Brain microvascular endothelial cell (primary cell): ENCODE results near the gene CELF5.
"Not testable (repeated sequence)": the region's sequence is repeated elsewhere in the genome, so short reads cannot be mapped to it uniquely, and the experiment has no call there.

Source experiments
- DNase-seq: peaks from one replicate; pipeline ENCODE4 v3.0.0-alpha.2; 2020
- H3K27ac ChIP-seq: fragments of 250-450 bp; sonication (Bioruptor Pico); 2 replicates; pipeline ENCODE4 v1.5.1; 2020; ENCODE audit warnings: mild to moderate bottlenecking, moderate library complexity
- H3K27me3 ChIP-seq: fragments of 250-450 bp; sonication (Bioruptor Pico); replicated peaks from 2 replicates; pipeline ENCODE4 v1.5.1; 2020; ENCODE audit warnings: mild to moderate bottlenecking
- H3K36me3 ChIP-seq: fragments of 250-450 bp; sonication (Bioruptor Pico); replicated peaks from 2 replicates; pipeline ENCODE4 v1.5.1; 2020; ENCODE audit warnings: mild to moderate bottlenecking
- H3K4me3 ChIP-seq: 2 replicates; pipeline ENCODE4 v1.5.1; 2011; ENCODE audit warnings: low read depth, mild to moderate bottlenecking, control low read depth, low read length, moderate library complexity
- in situ Hi-C: cut with HindIII; loops from 2 replicates; pipeline ENCODE4 v1.10.0; 2017; ENCODE audit warnings: low sequenced_read_pairs, low pct_ligation_motif_present
- TF ChIP-seq, protein P1 (sequence below): IDR thresholded peaks from 2 replicates; pipeline ENCODE4 v1.5.1; 2011; ENCODE audit warnings: low read depth, mild to moderate bottlenecking, moderate library complexity, low read length, control low read depth, inconsistent platforms; ENCODE audit errors: missing control alignments

CELF5 gene

DNA sequence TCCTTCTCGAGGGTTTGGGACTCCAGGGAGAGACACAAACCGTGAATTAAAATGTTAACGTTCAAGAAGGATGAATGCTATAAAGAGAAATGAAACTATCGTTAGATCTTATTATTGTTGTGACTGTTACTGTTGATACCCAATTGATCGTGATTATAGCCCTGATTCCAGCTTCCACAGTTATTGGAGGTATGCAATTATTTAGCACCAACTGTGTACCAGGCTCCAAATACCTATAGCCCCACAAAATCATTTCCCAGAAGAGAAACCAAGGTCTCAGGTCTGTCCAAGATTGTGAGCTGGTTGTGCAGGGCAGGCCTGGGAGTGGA is 111.9 kb downstream of the CELF5 start:
- H3K27ac ChIP-seq = no peak overlapping the region
- in situ Hi-C loops = no loop called here
- TF ChIP-seq, protein P1, sequence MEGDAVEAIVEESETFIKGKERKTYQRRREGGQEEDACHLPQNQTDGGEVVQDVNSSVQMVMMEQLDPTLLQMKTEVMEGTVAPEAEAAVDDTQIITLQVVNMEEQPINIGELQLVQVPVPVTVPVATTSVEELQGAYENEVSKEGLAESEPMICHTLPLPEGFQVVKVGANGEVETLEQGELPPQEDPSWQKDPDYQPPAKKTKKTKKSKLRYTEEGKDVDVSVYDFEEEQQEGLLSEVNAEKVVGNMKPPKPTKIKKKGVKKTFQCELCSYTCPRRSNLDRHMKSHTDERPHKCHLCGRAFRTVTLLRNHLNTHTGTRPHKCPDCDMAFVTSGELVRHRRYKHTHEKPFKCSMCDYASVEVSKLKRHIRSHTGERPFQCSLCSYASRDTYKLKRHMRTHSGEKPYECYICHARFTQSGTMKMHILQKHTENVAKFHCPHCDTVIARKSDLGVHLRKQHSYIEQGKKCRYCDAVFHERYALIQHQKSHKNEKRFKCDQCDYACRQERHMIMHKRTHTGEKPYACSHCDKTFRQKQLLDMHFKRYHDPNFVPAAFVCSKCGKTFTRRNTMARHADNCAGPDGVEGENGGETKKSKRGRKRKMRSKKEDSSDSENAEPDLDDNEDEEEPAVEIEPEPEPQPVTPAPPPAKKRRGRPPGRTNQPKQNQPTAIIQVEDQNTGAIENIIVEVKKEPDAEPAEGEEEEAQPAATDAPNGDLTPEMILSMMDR = no peak
- H3K4me3 ChIP-seq = no peak overlapping the region
- no peak for DNase-seq
- no peaks in the 10 kb centered on the region for H3K36me3 ChIP-seq
- H3K27me3 ChIP-seq = no peaks in the 10 kb centered on the region

DNA sequence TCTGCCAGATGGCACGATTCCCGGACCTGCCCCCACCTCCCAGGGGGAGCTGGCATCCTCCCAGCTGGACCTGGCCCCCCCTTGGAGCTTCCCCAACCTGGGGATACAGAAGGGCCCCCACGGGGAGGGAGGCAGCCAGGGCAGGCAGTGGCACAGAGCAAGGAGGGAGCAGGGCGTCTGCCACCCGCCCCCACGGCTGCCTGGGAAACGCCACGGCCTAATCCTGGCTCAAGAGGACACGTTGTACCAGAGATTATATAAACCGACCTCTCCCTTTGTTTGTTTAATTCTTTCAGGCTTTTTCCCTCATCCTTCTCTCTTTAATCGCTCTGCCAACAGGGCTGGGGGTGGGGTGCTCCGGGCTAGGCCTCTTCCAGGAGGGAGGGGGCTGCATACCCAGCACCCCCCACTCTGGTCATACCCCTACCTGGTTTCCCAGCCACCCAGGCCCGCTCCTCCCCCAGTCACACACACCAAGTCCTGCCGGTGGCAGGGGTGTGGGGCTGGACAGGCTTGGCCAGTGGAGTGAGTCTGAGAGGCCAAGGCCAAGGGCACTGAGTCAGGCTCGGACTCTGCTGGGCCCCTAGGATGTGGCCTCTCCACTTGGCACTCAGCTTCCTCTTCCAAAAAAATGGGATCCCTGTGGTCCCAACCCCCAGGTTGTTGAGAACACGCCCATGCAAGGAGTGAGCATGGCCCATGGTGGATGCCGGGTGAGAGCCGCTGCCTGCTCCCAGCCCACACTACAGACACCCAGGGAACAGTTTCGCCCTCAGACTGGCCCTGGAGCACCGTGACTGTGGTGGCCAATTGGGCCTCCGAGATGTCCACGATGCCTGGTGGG is 112.4 kb downstream of the CELF5 start:
- in situ Hi-C loops = no loop called here
- H3K36me3 ChIP-seq = no peaks in the 10 kb centered on the region
- DNase-seq = no peak
- no peak overlapping the region for H3K27ac ChIP-seq
- no peaks in the 10 kb centered on the region for H3K27me3 ChIP-seq
- no peak overlapping the region for H3K4me3 ChIP-seq
- TF ChIP-seq, protein P1 = no peak

DNA sequence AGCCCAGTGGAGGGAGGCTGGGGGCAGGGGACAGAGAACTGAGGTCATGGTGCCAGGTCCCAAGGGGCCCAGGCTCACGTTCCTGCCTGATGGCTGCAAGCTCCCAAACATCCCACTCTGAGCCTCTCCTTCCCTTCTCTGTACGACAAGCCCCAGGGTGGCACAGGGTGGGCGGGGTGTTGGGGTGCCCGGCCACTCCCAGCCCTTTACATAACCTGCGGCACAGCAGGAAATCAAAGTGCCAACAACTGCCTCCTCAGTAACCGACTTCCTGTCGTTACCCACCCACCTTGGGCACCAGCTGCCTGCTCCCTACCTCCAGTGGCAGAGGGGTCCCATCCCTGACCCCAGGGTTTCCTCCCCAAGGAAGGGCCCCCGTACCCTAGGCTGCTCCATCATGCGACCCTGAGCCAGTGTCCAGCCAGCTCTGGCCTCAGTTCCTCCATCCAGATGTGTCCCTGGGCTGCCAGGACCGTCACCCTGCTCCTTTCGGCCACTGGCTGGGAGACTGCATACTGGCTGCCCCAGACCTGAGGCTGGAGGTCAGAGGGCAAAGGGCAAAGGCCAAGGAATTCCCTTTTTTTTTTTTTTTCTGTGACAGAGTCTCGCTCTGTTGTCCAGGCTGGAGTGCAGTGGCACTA is 114.2 kb downstream of the CELF5 start:
- TF ChIP-seq, protein P1 = no peak
- no peak for DNase-seq
- Histone ChIP-seq H3K4me3 (no peak overlapping the region), H3K27ac (no peak overlapping the region), H3K27me3 (no peaks in the 10 kb centered on the region), H3K36me3 (no peaks in the 10 kb centered on the region)
- in situ Hi-C loops = no loop called here

DNA sequence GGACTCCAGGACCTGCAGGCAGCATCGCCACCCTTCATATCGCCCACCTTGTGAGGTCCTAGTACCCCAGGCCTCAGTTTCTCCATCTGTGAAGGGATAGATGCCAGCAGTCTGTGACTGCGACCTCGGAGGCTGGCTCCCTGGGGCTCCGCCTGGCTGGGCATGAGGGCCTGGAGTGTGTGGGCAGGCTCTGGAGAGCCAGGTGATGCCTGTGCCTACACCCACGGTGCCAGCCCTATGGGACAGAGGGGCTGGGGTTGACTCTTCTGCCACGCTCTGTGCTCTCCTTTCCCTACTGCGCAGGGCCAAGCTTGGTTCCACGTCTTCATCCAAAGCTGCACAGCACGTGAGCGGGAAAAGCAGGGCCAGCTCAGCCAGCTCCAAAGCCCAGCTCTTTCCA is 115.9 kb downstream of the CELF5 start:
- in situ Hi-C loops = no loop called here
- TF ChIP-seq, protein P1 = no peak
- no peak for DNase-seq
- H3K27ac ChIP-seq = no peak overlapping the region
- no peaks in the 10 kb centered on the region for H3K27me3 ChIP-seq
- no peak overlapping the region for H3K4me3 ChIP-seq
- no peaks in the 10 kb centered on the region for H3K36me3 ChIP-seq

DNA sequence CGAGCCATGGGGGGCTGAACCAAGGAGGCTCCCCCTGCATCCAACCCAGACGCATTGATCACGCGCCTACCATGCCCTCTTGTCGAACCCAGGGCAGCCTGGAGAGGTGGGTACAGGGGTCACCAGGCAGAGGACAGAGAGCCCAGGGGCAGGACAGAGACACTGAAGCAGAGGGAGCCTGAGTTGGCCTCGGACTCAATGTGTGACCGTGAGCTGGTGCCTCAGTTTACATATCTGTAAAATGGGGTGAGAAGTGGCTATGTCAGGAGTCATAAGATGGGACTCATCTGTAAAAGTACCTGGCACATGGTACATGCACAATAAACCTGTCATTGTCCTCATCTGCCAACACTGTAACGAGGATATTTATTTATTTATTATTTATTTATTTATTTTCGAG is 117.8 kb downstream of the CELF5 start:
- TF ChIP-seq, protein P1 = no peak
- in situ Hi-C loops = no loop called here
- H3K4me3 ChIP-seq = no peak overlapping the region

DNA sequence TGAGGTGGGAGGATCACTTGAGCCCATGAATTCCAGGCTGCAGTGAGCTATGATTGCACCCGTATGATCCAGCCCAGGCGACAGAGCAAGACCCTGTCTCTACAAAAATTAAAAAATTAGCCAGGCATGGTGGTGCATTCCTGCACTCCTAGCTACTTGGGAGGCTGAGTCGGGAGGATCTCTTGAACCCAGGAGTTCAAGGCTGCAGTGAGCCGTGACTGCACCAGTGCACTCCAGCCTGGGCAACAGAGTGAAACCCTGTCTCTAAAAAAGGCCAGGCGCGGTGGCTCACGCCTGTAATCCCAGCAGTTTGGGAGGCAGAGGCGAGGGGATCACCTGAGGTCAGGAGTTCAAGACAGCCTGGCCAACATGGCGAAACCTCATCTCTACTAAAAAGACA is 118.5 kb downstream of the CELF5 start:
- in situ Hi-C loops, H3K36me3 ChIP-seq, H3K27ac ChIP-seq, H3K27me3 ChIP-seq, H3K4me3 ChIP-seq, DNase-seq: not testable (repeated sequence)

More for the DNA sequence above, 117.8 kb downstream of the CELF5 start:
- H3K27ac ChIP-seq = no peak overlapping the region
- no peaks in the 10 kb centered on the region for H3K36me3 ChIP-seq
- no peaks in the 10 kb centered on the region for H3K27me3 ChIP-seq
- no peak for DNase-seq
